HG03575 (cell line): ENCODE data around the gene METTL1.

Source experiments
- ATAC-seq: cut with Tn5 transposase; IDR thresholded peaks from one replicate; pipeline ENCODE4 v1.9.1; 2021; ENCODE audit not compliant: unreplicated experiment, insufficient number of reproducible peaks, low FRiP score; ENCODE audit errors: extremely low read depth

The METTL1 gene

GRCh38 chr12:57741844-57742738, 29.8 kb downstream of the METTL1 start:
- no peak for ATAC-seq

- ATAC-seq: no peak
These were observed 30.5 kb downstream of the METTL1 start for GRCh38 chr12:57741413-57741789.

GRCh38 chr12:57740656-57741412, 31.1 kb downstream of the METTL1 start:
- ATAC-seq: no peak

- ATAC-seq: no peak
These were observed 31.9 kb downstream of the METTL1 start for GRCh38 chr12:57739914-57740538.

GRCh38 chr12:57739387-57739786, 32.5 kb downstream of the METTL1 start:
- ATAC-seq: no peak

- no peak for ATAC-seq
These were observed 33.2 kb downstream of the METTL1 start, which contains the start of gene AGAP2 for GRCh38 chr12:57738661-57739237. AGAP2 (minus strand) TSS chr12:57738742; CDS start chr12:57738246, 496 bp downstream.

GRCh38 chr12:57737467-57738460, 34.1 kb downstream of the METTL1 start:
- ATAC-seq: no peak

GRCh38 chr12:57736741-57737466, 35.0 kb downstream of the METTL1 start:
- ATAC-seq: no peak

GRCh38 chr12:57735952-57736740, 35.8 kb downstream of the METTL1 start:
- ATAC-seq: no peak

- ATAC-seq: no peak
These were observed 36.6 kb downstream of the METTL1 start for GRCh38 chr12:57735198-57735855.

- no peak for ATAC-seq
These were observed 37.3 kb downstream of the METTL1 start for GRCh38 chr12:57734591-57734990.

- no peak for ATAC-seq
These were observed 38.0 kb downstream of the METTL1 start for GRCh38 chr12:57733928-57734327.

GRCh38 chr12:57732726-57733593, 38.9 kb downstream of the METTL1 start:
- ATAC-seq: no peak

- ATAC-seq: no peak
These were observed 39.6 kb downstream of the METTL1 start for GRCh38 chr12:57732270-57732669.

- no peak for ATAC-seq
These were observed 40.4 kb downstream of the METTL1 start for GRCh38 chr12:57731411-57732080.
